Fibroblast of skin of scalp (primary cell): Measurements from ENCODE around the gene PALB2.

Experiments used
- DNase-seq: peaks from one replicate; pipeline ENCODE4 v3.0.0-alpha.2; 2013

PALB2 gene

GRCh38 chr16:23580391-23580790, 60.7 kb downstream of the PALB2 start:
- DNase-seq: no peak

- DNase-seq: no peak
These were observed 61.7 kb downstream of the PALB2 start for GRCh38 chr16:23579371-23579770.

GRCh38 chr16:23578101-23578830, 62.8 kb downstream of the PALB2 start:
- DNase-seq: no peak

GRCh38 chr16:23577493-23577892, 63.6 kb downstream of the PALB2 start:
- no peak for DNase-seq

GRCh38 chr16:23575834-23576233, 65.3 kb downstream of the PALB2 start:
- no peak for DNase-seq

- no peak for DNase-seq
These were observed 67.3 kb downstream of the PALB2 start for GRCh38 chr16:23573817-23574216.

DNA sequence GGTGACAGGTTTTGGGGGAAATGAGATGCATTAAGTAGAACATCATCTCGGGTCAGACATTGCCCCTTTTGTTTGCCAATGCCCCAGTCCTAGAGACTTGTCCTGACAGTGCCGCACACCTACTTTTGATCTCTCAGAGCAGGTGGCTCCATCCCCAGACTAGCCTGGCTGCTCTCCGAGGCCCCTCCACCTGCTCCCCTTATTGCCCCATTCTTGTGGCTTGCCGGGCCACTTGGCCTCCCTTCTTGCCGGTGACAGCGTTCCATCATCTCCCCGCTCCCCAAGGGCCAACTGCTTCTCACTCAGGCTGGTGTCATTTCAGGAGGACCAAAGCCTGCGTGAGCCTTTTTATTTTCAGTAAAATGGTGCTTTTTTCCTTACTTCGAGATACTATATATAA, 68.7 kb downstream of the PALB2 start:
- no peak for DNase-seq

GRCh38 chr16:23571895-23572294, 69.2 kb downstream of the PALB2 start:
- no peak for DNase-seq

DNA sequence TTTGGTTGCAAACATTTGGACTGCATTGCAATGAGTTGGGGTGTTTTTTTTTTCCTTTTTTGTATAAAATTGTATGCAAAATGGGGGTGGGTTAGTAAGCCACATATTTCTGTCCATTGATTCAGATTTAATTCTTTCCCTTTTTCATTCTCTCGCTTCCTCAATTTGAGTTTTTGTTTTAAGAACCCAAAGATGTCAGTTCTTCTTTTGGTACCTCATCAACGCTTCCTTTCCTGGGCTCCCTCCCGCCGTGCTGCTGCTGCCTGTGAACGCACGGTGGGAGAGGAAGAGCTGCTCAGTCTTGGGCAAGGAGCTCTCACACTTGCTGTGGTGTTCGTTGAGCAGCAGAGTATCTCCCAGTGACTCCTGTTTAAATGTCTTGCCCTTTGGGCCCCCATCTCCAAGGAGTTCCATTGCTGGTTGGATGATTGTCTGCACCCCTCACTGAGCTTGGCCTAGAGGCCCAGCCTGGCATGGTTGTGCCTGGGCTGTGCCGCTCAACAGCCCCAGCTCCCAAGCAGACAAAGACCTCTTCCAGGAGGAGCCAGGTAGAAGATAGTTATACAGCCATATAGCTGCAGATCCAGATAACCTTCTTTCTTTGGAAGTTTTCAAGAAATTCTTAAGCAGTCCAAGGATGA, 70.0 kb downstream of the PALB2 start:
- no peak for DNase-seq

- DNase-seq: no peak
These were observed 73.5 kb downstream of the PALB2 start for GRCh38 chr16:23567602-23568001.

DNA sequence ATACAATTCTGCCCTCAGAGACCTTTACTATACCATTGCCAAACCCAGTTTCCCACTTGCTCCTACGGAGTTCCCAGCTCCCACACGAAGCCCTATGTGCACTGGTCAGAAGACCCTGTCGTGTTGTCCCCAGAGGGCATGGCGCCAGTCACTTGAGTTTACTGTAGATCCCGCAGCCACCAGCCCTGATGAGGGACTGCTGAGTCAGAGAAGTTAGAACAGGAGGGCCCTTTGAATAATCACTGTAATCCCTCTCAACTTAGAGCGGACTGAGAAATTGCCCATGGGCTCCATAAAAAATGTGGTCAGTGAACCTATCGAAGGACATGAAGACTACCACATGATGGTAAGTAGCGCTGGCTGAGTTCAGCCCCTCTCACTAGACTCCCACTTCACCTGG, 74.4 kb downstream of the PALB2 start:
- DNase-seq: no peak

GRCh38 chr16:23564575-23565363, 76.3 kb downstream of the PALB2 start:
- DNase-seq: no peak

DNA sequence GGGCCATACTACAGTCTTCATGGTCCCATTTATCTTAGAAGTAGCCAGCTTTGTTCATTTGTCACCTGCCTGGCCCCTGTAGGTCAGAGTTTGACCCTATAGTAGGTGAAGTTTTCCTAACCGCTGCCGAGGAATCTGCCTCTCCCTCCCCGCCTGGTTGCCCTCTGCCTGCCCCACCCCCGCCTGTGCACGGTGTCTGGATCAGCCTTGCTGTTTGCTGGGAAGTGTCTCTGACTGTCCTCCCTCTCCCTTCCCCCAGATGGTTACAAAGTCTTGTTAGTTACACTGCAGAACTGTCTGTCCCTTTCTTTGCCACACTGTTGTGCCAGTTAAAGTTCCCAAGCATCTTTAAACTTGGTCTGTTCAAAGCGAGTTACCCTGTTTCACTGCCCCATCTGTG, 77.9 kb downstream of the PALB2 start:
- DNase-seq: no peak

- no peak for DNase-seq
These were observed 78.6 kb downstream of the PALB2 start for GRCh38 chr16:23562505-23562904.

DNA sequence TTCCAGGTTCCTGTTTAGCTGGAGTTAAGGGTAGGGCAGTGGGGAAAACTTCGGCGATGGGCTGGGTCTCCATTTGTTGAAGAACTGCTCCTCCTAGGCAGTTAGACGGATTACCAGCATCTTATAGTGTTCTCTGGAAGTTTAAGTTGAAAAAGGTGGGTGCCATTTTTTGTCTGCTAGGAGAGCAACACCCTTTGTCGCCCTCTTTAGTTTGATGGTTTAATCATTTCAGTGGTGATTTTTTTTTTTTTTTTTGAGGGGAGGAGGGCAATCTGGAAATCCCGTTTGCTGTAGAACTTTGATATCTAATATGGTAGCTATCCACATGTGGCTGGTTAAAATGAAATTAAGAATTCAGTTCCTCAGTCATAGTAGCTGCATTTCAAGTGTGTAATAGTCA, 79.5 kb downstream of the PALB2 start:
- DNase-seq: no peak

- peak; percentile 7 for DNase-seq
These were observed 83.1 kb downstream of the PALB2 start for GRCh38 chr16:23557779-23558702.

GRCh38 chr16:23556881-23557778, 84.0 kb downstream of the PALB2 start, which contains the start of the genes EARS2 and UBFD1:
TSS of gene EARS2 (minus strand) at chr16:23557350. CDS start at chr16:23557343, 7 bp downstream.
TSS of gene UBFD1 (plus strand) at chr16:23557727. CDS start at chr16:23557743, 16 bp downstream.
- peak; percentile 99 for DNase-seq

DNA sequence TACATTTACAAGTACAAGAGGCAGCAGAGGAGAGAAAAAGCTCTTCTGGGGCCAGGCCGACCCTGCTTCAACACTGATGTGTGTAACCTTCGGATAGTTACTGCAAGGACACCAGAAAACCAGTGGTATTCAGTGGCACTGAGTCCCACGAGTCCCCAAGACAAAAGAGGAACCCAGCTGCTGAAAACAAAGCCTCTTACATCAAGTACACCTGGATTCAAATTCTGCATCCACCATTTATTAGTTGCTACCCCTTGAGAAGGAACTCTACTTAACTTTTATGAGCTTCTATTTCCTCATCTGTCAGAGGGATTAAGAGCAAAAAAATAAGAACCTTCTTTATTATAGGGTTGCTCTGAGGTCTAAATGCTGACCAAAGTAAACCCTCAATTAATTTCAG, 86.6 kb downstream of the PALB2 start:
- no peak for DNase-seq
